ENCODE measurements around the gene PLCD1.

GRCh38 chr3:37979541-37980461 lies 49.6 kb downstream of the PLCD1 start:
- TF ChIP-seq CTCF (IDR thresholded peaks at IDR 0.05) = no peak
- no peak for TF ChIP-seq ZFX (IDR thresholded peaks at IDR 0.05; ENCODE audit: borderline replicate concordance)
